HG03354 (cell line): Measurements from ENCODE around the gene MLLT10.
A peak's percentile ranks its signal among the peaks of the same experiment; 100 is the strongest.
"Not testable (repeated sequence)": the region's sequence is repeated elsewhere in the genome, so short reads cannot be mapped to it uniquely, and the experiment has no call there.

Experiments
- ATAC-seq: cut with Tn5 transposase; IDR thresholded peaks from one replicate; pipeline ENCODE4 v1.9.1; 2021; ENCODE audit warnings: mild to moderate bottlenecking; ENCODE audit not compliant: unreplicated experiment, poor library complexity, severe bottlenecking

The MLLT10 gene

DNA sequence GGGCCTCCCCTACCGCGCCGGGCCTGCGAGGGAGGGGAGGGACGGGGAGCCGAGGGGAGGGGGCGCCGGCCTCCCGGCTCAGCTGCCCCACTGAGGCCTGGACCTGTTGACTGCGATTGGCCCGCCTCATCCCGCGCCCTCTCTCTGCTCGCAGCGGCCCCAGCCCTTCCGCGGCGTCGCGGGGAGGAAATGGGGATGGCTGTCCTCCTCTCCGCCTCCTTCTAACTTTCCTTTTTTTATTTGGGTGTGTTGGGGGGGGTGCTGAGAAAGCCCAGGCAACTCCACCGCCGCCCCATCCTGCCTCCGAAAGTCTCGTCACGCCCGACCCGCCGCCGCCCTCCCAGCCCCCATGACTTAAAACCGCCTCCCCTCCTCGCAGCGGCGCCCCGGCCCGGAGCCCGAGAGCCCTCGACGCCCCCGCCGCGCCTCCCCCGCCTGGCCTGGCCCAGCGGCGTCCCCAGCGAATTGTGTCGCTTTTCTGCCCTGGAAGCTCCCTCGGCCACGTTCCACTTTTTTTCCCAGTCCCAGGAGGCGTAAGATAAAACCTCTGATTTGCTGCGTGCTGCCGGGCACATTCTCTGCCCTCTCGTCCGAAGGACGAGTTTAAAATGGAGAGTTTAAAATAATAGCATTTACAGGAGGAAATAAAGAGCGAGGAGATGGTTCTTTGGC, 7.7 kb upstream of the MLLT10 start:
- peak; percentile 40 for ATAC-seq

- ATAC-seq, result peak; percentile 33
These were observed 7.0 kb upstream of the MLLT10 start for GRCh38 chr10:21526860-21527597.

DNA sequence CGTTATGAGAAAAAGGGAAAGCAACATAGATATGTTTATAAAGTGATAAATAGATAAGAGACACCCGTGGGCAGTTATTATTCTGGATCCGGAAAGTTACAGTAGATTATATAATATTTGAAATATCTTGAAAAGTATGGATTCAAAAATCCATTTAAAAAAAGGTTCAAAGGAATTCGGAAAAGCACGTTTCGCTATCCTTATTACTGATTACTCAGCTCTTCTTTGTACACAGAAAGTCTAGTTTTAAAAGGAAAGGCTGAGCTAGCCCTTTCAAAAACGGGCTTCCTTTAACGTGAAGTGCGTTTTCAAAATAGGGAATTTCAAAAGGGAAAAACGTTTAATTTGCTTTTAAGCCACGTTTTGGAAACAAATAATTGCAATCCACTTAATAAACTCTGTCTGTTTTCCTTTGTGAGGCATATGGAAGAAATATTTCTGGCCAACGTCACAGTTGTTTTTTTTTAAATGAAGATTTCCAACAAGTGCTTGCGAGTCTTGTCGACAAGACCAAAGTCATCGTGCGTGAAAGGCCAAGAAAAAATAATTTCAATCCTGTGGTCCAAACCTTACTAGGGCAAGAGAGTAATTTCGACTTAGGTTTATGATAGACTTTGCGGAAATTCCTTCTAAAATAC, 6.3 kb upstream of the MLLT10 start:
- no peak for ATAC-seq

GRCh38 chr10:21528236-21529031, 5.6 kb upstream of the MLLT10 start:
- ATAC-seq, result no peak

DNA sequence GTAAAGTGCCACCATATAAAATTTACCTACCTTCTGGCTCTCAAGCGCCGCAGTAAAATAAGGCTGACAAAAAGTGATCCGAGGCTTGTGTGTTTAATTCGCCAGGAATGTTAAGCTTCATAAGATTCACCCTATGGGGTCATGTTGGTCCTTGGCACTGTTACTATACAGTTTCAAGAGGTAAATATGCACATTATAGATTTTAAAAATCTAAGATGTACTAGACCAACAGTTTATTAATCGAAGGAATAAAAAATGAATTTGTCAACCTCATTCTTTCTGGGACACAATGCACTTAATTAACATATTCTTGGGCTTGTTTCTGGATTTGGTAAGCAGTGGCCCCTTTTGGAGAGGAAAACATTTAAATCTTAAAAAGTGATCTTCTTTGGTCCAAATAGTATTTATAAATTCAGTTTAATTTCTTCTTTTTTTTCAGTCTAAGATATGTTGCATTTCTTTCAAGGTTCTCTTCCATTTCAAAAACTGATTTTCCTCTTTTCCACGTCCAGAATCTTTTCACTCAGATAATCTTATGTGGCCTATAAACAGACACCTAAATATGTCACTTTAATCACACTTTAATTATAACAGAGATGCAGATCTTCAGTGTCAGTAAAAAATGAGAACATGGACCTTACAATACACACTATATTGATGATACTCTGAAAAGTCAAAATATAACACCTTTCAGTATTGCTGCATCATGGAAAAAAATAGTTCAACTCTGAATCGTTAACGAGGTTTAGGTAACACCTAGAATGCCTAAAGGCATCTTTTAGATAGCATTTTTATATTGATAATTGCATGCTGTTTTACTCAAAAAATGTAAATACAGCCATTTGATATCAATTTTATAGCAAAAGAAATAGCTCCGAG, 4.8 kb upstream of the MLLT10 start:
- no peak for ATAC-seq

DNA sequence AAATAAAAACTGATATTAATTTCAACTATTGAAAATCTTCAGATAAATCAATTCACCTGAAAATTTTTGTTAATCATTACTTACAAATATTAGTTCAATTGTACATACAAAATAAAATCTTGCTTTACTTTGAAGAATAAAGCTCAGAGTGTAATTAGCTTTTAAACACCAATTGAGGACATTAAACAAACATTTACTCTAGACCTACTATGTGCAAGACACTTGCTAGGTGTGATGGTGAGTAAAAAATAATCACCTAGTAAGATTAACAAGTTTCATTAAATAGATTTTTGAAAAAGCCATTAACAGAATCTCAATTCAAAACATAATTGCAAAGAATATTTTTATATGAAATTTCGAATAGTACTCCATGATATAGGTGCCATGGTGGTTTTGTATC, 3.9 kb upstream of the MLLT10 start:
- ATAC-seq, result no peak

DNA sequence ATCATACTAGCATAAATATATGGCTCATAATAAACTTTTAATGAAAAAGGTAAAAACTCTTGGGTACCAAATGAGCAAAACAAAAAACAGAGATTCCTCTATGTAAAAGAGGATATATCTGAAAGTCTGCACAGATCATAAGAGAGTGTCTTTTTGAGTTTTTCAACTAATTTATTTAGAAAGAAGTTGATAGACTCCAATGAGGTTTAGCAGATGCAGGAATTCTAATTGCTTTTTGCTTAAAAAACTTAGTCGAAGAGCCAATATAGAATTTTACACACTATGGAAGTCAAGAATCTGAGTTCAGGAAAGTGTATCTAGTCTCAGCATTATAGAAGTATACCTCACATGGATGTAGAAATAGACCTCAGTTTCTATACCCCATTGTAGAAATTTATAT, 3.4 kb upstream of the MLLT10 start:
- no peak for ATAC-seq

- ATAC-seq, result no peak
These were observed 2.9 kb upstream of the MLLT10 start for GRCh38 chr10:21531164-21531563.

- no peak for ATAC-seq
These were observed 1.2 kb upstream of the MLLT10 start for GRCh38 chr10:21532694-21533466.

- no peak for ATAC-seq
These were observed 201 bp downstream of the MLLT10 start for GRCh38 chr10:21534280-21534586.

- ATAC-seq, result peak; percentile 35
These were observed 817 bp downstream of the MLLT10 start for GRCh38 chr10:21534604-21535493.

GRCh38 chr10:21535494-21535965, 1.5 kb downstream of the MLLT10 start:
- ATAC-seq, result no peak

- not testable (repeated sequence) for ATAC-seq
These were observed 1.9 kb downstream of the MLLT10 start for GRCh38 chr10:21535976-21536375.

GRCh38 chr10:21536874-21537273, 2.8 kb downstream of the MLLT10 start:
- ATAC-seq, result no peak

- ATAC-seq, result not testable (repeated sequence)
These were observed 6.7 kb downstream of the MLLT10 start for GRCh38 chr10:21540701-21541100.

DNA sequence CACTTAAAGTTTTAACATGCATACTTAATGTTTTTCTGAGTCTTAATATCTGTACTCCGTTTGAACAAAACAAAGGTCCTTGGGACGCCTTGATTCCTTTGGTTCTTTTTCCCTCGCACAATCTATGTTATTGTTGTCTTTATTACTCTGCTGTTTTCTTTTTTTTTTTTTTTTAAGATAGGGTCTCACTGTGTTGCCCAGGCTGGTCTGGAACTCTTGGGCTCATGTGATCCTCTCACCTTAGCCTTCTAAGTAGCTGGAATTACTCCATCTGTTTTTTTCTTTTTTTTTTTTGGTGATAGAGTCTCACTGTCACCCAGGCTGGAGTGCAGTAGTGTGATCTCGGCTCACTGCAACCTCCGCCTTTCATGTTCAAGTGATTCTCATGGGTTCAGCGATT, 13.2 kb downstream of the MLLT10 start:
- ATAC-seq, result no peak

DNA sequence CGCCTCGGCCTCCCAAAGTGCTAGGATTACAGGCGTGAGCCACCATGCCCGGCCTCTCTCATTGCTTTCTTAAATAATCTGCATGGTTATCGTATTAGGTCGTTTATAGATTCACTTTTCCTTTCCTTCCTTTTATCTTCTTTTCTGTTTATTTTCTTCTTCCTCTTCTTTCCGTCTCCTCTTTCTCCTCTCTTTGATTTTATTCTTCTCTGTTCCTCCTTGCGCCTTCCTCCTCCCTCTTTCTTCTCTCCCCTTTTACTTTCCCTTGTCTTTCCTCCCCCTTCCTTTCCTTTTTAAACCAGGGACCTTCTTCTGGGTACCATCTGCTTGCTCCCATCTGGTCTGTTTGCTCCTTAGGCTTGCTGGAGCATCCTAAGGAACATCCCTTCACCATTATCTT, 18.6 kb downstream of the MLLT10 start:
- ATAC-seq, result no peak

- ATAC-seq, result no peak
These were observed 22.5 kb downstream of the MLLT10 start for GRCh38 chr10:21556527-21556926.
